Upper lobe of right lung (tissue), 1 donor: ENCODE results near the gene FCN2. TPM values are rescaled to one million over a fixed set of nuclear protein-coding genes. Genes with fewer than 3 reads are reported as not detected.

ENCODE experiments used
- ATAC-seq: fragments of 200-7000 bp; cut with Tn5 transposase; one replicate; pipeline ENCODE4 v1.9.1; 2020; ENCODE audit warnings: mild to moderate bottlenecking, moderate library complexity
- DNase-seq: peaks from one replicate; pipeline ENCODE4 v3.0.0-alpha.2; 2020
- H3K27ac ChIP-seq: fragments of 200-600 bp; one replicate; pipeline ENCODE4 v1.8.0; 2022
- H3K27me3 ChIP-seq: fragments of 200-600 bp; one replicate; pipeline ENCODE4 v1.8.0; 2022; ENCODE audit warnings: mild to moderate bottlenecking
- H3K36me3 ChIP-seq: fragments of 200-600 bp; one replicate; pipeline ENCODE4 v1.8.0; 2022
- H3K4me1 ChIP-seq: fragments of 200-600 bp; one replicate; pipeline ENCODE4 v1.8.0; 2022
- H3K4me3 ChIP-seq: fragments of 200-600 bp; one replicate; pipeline ENCODE4 v1.8.0; 2022; ENCODE audit warnings: mild to moderate bottlenecking
- H3K9me3 ChIP-seq: fragments of 200-600 bp; one replicate; pipeline ENCODE4 v1.8.0; 2022
- intact Hi-C: fragments of 100-400 bp; cut with DNase I; formaldehyde crosslinking; loops from one replicate; pipeline ENCODE4 v1.11.0; 2022
- total RNA-seq: library from RNA; stranded (reverse); fragmentation: NEBNext Ultra II Directional; extraction: Animal tissue kit (Norgen Biotek cat#: 25700); gene quantifications from one replicate; pipeline ENCODE4 v1.2.1, GENCODE V29; 2021
- TF ChIP-seq, protein P1 (sequence below): fragments of 200-600 bp; IDR thresholded peaks from one replicate; pipeline ENCODE4 v1.8.0; 2022; ENCODE audit warnings: antibody characterized with exemption
- donor health status: DM: no; HTN: yes; CAD: no; lungs with severe emphysema.

The FCN2 gene
- total RNA-seq, 1 donor from 2014 or later = not detected

DNA sequence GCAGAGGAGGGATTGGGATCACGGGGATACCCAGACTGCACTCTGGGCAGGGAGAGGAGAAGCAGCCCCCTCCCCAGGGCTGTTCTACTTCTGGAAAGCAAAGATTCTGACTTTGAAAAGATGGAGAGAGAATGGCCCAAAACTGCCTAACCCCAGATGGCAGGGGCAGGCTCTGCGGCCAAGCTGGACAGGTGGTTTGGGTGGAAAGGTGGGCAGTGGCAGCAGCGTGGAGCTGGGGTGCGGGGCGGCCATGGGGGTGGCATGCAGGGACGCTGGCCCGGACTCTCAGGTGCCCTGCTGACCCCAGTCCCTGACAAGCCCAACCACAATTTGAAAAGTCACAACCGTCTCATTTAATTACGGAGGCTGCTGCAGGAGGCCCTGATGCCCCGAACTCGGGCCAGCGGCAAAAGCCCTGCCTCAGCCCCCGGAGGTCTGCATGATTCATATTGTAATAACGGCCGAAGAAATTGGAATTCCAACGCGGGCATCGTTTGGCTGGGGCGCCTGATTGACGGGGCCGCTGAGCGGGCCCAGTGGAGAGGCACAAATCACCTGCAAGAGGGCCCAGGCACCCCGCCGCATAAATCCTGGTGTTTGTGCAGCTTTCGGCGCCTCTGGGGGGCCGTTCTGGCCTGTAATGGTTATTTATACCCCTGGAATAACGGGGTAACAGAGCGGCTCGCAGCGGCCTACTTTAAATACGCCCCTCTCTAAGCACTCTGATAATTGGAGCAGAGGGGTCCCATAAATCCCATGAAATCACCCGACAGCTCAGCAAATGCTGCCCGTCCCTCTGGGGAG, 41.8 kb upstream of the FCN2 start:
- H3K27me3 ChIP-seq = no peaks in the 10 kb centered on the region
- ATAC-seq (no peak), DNase-seq (no peak)
- H3K4me3 ChIP-seq = no peak overlapping the region
- no peaks in the 10 kb centered on the region for H3K4me1 ChIP-seq
- intact Hi-C loops = no loop called here
- no peak overlapping the region for H3K27ac ChIP-seq
- H3K9me3 ChIP-seq = no peaks in the 10 kb centered on the region
- H3K36me3 ChIP-seq = peaks cover 12% of the 10 kb centered on the region
- TF ChIP-seq, protein P1, sequence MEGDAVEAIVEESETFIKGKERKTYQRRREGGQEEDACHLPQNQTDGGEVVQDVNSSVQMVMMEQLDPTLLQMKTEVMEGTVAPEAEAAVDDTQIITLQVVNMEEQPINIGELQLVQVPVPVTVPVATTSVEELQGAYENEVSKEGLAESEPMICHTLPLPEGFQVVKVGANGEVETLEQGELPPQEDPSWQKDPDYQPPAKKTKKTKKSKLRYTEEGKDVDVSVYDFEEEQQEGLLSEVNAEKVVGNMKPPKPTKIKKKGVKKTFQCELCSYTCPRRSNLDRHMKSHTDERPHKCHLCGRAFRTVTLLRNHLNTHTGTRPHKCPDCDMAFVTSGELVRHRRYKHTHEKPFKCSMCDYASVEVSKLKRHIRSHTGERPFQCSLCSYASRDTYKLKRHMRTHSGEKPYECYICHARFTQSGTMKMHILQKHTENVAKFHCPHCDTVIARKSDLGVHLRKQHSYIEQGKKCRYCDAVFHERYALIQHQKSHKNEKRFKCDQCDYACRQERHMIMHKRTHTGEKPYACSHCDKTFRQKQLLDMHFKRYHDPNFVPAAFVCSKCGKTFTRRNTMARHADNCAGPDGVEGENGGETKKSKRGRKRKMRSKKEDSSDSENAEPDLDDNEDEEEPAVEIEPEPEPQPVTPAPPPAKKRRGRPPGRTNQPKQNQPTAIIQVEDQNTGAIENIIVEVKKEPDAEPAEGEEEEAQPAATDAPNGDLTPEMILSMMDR = no peak

DNA sequence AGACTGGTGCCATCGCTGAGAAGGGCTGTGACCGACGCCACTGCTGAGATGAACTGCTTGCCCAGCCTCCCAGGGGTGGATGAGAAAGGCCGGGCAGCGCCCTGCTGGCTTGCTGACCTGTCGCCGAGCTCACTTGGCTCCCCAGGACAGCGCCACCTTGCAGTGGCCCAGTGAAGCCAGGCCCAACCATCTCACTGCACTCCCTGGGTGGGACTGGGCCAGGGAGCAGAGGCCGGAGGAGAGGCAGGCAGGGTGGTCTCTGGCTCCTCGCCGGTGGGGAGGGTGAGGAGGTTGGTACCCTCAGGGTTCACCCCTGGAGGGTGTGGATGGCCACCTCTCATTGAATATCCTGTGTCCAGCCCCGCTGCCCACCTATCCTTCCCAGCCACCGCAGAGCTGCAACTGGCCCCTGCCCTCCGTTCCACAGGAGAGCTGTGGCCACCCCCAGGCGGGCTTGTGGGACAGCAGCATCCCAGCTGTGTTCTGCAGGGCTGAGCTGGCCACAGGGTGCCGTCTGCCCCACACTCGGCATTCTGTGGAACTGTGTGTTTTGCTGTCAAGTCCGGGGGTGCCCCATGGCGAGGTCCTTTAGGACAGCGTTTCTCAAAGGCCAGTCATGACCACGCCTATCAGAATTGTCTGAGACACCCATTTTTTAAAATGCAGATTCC, 41.0 kb upstream of the FCN2 start:
- H3K27me3 ChIP-seq = no peaks in the 10 kb centered on the region
- intact Hi-C loops = no loop called here
- TF ChIP-seq, protein P1 = no peak
- no peaks in the 10 kb centered on the region for H3K4me1 ChIP-seq
- no peak for DNase-seq
- no peak overlapping the region for H3K27ac ChIP-seq
- ATAC-seq = no peak
- H3K9me3 ChIP-seq = no peaks in the 10 kb centered on the region
- H3K4me3 ChIP-seq = no peak overlapping the region
- H3K36me3 ChIP-seq = peaks cover 17% of the 10 kb centered on the region

DNA sequence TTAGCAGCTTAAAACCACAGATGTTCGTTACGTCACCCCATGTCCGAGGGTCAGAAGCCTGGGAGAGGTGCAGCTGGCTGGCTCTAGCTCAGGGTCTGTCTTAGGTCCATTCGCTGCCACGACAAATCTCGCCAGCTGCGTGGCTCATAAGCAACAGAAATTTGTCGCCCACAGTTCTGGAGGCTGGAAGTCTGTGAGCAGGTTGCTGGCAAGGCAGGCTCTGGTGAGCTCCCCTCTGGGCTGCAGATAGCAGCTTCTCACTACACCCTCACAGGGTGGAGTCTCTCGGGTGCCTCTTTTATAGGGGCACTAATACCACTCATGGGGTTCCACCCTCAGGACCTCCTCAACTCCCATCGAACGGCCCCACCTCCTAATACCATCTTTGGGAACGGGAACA, 40.1 kb upstream of the FCN2 start:
- Histone ChIP-seq H3K4me3 (no peak overlapping the region), H3K9me3 (no peaks in the 10 kb centered on the region), H3K27ac (no peak overlapping the region), H3K27me3 (no peaks in the 10 kb centered on the region), H3K4me1 (no peaks in the 10 kb centered on the region), H3K36me3 (peaks cover 17% of the 10 kb centered on the region)
- no peak for DNase-seq
- intact Hi-C loops = no loop called here
- TF ChIP-seq, protein P1 = no peak
- ATAC-seq = no peak

DNA sequence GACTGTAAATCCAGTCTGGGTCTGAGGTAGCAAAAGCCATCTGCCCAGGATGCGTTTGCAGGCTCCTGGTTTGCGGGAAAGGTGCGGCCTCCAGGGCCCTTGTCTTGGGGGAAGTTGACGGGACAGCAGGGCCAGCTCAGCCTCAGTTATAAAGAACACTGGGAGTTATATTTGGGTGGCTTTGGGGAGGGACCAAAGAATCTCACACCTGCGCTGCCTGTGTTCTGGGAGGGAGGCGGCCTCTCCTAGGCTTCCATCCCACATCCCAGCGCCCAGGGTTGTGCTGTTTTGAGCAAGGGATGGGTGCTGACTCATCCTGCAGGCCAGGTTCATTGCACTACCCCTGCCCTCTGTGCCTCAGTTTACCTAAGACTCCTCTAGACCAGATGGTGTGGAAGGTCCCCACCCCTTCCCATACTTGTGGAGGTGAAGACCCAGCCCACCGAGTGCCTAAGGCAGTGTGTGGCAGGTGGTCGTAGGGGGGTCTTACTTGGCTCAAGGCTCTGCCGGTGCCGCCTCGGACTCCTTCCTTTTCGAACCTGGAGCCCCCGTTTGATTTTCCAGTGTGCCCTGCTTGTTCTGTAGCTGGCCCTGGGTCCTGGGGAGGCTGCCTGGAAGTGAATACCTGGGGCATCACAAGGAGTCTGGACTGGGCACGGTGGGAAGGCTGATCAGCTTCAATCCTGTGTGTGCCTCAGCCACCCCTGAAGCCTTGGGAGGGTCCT, 39.3 kb upstream of the FCN2 start:
- Histone ChIP-seq H3K36me3 (peaks cover 17% of the 10 kb centered on the region), H3K4me3 (no peak overlapping the region), H3K27ac (no peak overlapping the region), H3K9me3 (no peaks in the 10 kb centered on the region), H3K27me3 (no peaks in the 10 kb centered on the region), H3K4me1 (no peaks in the 10 kb centered on the region)
- DNase-seq = no peak
- TF ChIP-seq, protein P1 = no peak
- ATAC-seq = no peak
- intact Hi-C loops = no loop called here

DNA sequence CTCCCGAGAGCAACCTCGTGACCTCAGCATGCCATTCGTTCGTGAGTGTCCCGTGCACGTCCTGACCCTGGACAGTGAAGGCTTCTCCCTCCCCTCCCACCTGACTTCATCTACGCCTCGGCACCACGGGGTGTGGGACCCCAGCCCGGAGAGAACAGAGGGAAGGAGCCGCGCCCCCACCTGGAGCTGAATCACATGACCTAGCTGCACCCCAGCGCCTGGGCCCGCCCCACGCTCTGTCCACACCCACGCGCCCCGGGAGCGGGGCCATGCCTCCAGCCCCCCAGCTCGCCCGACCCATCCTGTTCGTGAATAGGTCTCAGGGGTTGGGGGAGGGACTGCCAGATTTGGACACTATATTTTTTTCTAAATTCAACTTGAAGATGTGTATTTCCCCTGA, 38.3 kb upstream of the FCN2 start:
- intact Hi-C loops = no loop called here
- H3K27ac ChIP-seq = no peak overlapping the region
- peaks cover 11% of the 10 kb centered on the region for H3K36me3 ChIP-seq
- no peaks in the 10 kb centered on the region for H3K27me3 ChIP-seq
- no peaks in the 10 kb centered on the region for H3K9me3 ChIP-seq
- H3K4me1 ChIP-seq = no peaks in the 10 kb centered on the region
- H3K4me3 ChIP-seq = no peak overlapping the region
- TF ChIP-seq, protein P1 = no peak
- no peak for ATAC-seq
- no peak for DNase-seq
